Hindlimb muscle (tissue), 1 donor: ENCODE data around the gene MAP3K20. TPM values are rescaled to one million over a fixed set of nuclear protein-coding genes. Genes with fewer than 3 reads are reported as not detected.
"Not testable (repeated sequence)": the region's sequence is repeated elsewhere in the genome, so short reads cannot be mapped to it uniquely, and the experiment has no call there.

Source experiments
- DNase-seq: peaks from one replicate; pipeline ENCODE4 v3.0.0-alpha.2; 2013
- polyA plus RNA-seq: library from polyadenylated mRNA; unstranded; fragments of 120-200 nt; gene quantifications from one replicate; pipeline ENCODE4 v1.2.1, GENCODE V29; 2013; ENCODE audit not compliant: insufficient read length

MAP3K20 gene
- polyA plus RNA-seq, 1 donor: 79.1 TPM

- DNase-seq: no peak
Measured at GRCh38 chr2:173087793-173088496, 12.3 kb downstream of the MAP3K20 start.

GRCh38 chr2:173090276-173090877 lies 14.7 kb downstream of the MAP3K20 start:
- DNase-seq: peak; percentile 53

GRCh38 chr2:173090973-173091660 lies 15.5 kb downstream of the MAP3K20 start:
- peak; percentile 46 for DNase-seq

- DNase-seq: no peak
Measured at GRCh38 chr2:173091910-173092309, 16.3 kb downstream of the MAP3K20 start.

GRCh38 chr2:173092844-173093402 lies 17.3 kb downstream of the MAP3K20 start:
- no peak for DNase-seq

- DNase-seq: not testable (repeated sequence)
Measured at GRCh38 chr2:173093617-173094016, 18.0 kb downstream of the MAP3K20 start.

- no peak for DNase-seq
Measured at GRCh38 chr2:173094731-173095130, 19.1 kb downstream of the MAP3K20 start.

GRCh38 chr2:173095356-173095755 lies 19.7 kb downstream of the MAP3K20 start:
- no peak for DNase-seq

- no peak for DNase-seq
Measured at GRCh38 chr2:173099271-173099670, 23.6 kb downstream of the MAP3K20 start.

- no peak for DNase-seq
Measured at GRCh38 chr2:173099804-173100203, 24.2 kb downstream of the MAP3K20 start.

GRCh38 chr2:173101687-173102086 lies 26.0 kb downstream of the MAP3K20 start:
- DNase-seq: no peak

GRCh38 chr2:173104156-173104555 lies 28.5 kb downstream of the MAP3K20 start:
- no peak for DNase-seq

GRCh38 chr2:173106959-173107628 lies 31.4 kb downstream of the MAP3K20 start:
- no peak for DNase-seq

GRCh38 chr2:173107629-173108022 lies 32.0 kb downstream of the MAP3K20 start:
- DNase-seq: no peak

GRCh38 chr2:173109253-173110188 lies 33.9 kb downstream of the MAP3K20 start:
- DNase-seq: no peak

GRCh38 chr2:173117678-173118077 lies 42.0 kb downstream of the MAP3K20 start:
- DNase-seq: no peak

- DNase-seq: no peak
Measured at GRCh38 chr2:173118395-173118794, 42.7 kb downstream of the MAP3K20 start.

GRCh38 chr2:173119069-173119807 lies 43.6 kb downstream of the MAP3K20 start:
- peak; percentile 15 for DNase-seq

GRCh38 chr2:173119944-173120343 lies 44.3 kb downstream of the MAP3K20 start:
- no peak for DNase-seq

- no peak for DNase-seq
Measured at GRCh38 chr2:173122936-173123335, 47.3 kb downstream of the MAP3K20 start.

GRCh38 chr2:173124441-173124840 lies 48.8 kb downstream of the MAP3K20 start:
- no peak for DNase-seq
